NCI-H1694 (cell line): Measurements from ENCODE around the gene NEK10.

Experiments used
- DNase-seq: peaks from one replicate; lab custom pipeline; 2025; lab: John Stamatoyannopoulos, UW

Gene NEK10

GRCh38 chr3:27097182-27097581 lies 272.0 kb downstream of the NEK10 start:
- DNase-seq: no peak

- DNase-seq: no peak
Observed at GRCh38 chr3:27095553-27096222, 273.5 kb downstream of the NEK10 start.

- no peak for DNase-seq
Observed at GRCh38 chr3:27094721-27095120, 274.5 kb downstream of the NEK10 start.

- no peak for DNase-seq
Observed at GRCh38 chr3:27093771-27094170, 275.4 kb downstream of the NEK10 start.

- DNase-seq: no peak
Observed at GRCh38 chr3:27090275-27091041, 278.7 kb downstream of the NEK10 start.

GRCh38 chr3:27089645-27090044 lies 279.5 kb downstream of the NEK10 start:
- no peak for DNase-seq

GRCh38 chr3:27089068-27089467 lies 280.1 kb downstream of the NEK10 start:
- DNase-seq: no peak

GRCh38 chr3:27085829-27086730 lies 283.1 kb downstream of the NEK10 start:
- no peak for DNase-seq

GRCh38 chr3:27081992-27082607 lies 287.1 kb downstream of the NEK10 start:
- no peak for DNase-seq

GRCh38 chr3:27081566-27081965 lies 287.6 kb downstream of the NEK10 start:
- DNase-seq: no peak

GRCh38 chr3:27080258-27080525 lies 289.0 kb downstream of the NEK10 start:
- DNase-seq: no peak

- no peak for DNase-seq
Observed at GRCh38 chr3:27079427-27080257, 289.5 kb downstream of the NEK10 start.

- DNase-seq: no peak
Observed at GRCh38 chr3:27078246-27078913, 290.8 kb downstream of the NEK10 start.

GRCh38 chr3:27076815-27077630 lies 292.2 kb downstream of the NEK10 start:
- no peak for DNase-seq

GRCh38 chr3:27074914-27075313 lies 294.3 kb downstream of the NEK10 start:
- DNase-seq: no peak

- DNase-seq: no peak
Observed at GRCh38 chr3:27073912-27074311, 295.3 kb downstream of the NEK10 start.

- no peak for DNase-seq
Observed at GRCh38 chr3:27072810-27073651, 296.2 kb downstream of the NEK10 start.

GRCh38 chr3:27060336-27060735 lies 308.8 kb downstream of the NEK10 start:
- no peak for DNase-seq
